ENCODE data around the gene TENM4. TPM values are rescaled to one million over a fixed set of nuclear protein-coding genes. Genes with fewer than 3 reads are reported as not detected.

The TENM4 gene
- total RNA-seq, 1 donor from 2014 or later = 2.9 TPM

GRCh38 chr11:79383874-79384273, 57.0 kb downstream of the TENM4 start:
- DNase-seq = no peak

DNA sequence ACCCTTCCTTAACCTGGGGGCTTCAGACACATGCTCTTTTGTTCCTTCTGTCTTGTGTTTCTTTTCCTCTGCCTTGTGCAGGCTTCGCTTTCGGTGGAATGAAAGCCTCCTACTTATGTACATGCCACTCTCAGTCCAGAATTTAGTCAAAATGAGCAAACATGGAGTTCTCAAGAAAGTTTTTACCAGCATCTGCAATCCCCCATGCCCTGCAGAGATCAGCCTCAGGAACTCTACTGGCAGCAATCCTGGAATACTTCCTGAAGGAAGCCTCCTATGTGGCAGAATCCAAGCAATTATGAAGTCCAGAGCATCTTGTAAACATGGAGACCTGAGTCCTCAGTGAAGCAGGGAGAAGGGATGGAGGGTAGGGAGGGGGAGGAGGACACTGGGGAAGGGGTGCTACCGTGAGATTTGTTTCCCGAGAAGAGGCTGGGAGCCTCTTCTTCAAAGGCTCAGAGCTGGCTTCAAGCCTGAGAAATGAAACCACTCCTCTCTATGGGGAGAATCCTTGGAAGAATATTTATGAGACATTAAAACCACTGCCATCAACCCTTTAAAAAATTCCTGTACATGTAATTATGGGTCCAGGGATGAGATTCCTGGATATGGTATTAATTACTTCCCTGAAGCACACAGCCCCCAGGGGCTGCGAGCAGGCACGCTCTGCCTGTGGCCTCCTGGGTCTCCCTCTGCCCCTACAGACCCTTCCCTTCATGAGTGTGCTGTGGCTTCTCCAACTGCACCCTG, 58.4 kb downstream of the TENM4 start:
- no peak for DNase-seq

DNA sequence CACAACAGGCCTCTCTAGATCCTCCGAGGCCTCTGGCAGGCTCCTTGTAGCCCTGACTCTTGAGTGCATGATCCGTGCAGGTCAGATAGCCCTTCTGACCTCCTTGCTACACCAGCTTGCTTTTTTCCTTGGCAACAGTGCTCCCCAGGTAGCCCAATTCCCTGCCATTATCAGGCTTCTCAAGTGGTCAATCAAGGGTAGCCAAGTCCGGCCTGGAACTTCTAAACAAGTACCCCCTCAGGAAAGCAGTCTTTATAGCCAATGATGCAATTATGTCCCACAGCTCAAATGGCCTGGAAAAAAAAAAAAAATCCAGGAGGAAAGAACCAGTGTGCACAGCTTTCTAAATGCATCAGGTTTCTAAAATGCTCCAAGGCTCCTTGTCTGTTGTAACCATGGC, 59.8 kb downstream of the TENM4 start:
- no peak for DNase-seq

GRCh38 chr11:79377406-79377805, 63.4 kb downstream of the TENM4 start:
- no peak for DNase-seq

GRCh38 chr11:79375818-79376550, 64.8 kb downstream of the TENM4 start:
- no peak for DNase-seq

GRCh38 chr11:79374727-79375126, 66.1 kb downstream of the TENM4 start:
- no peak for DNase-seq

DNA sequence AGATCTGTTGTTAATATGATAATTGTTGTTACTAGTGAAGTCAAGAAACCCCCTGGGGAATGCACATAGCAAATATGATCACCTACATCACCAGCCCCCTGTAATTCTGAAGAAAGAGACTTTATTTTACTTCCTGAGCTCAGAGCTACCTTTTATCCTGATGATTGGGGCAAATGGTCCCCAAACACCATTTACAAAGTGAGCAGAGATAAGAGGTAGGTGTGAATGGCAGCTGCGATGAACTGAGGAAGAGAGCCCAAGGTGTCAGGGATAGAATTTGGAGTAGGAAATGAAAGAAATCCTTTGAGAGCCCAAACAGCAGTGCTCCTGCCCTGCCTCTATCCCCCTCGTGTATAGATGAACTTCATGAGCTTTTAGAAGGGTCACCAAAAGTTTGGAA, 69.1 kb downstream of the TENM4 start:
- DNase-seq = no peak

GRCh38 chr11:79371152-79371551, 69.7 kb downstream of the TENM4 start:
- no peak for DNase-seq

GRCh38 chr11:79369055-79369454, 71.8 kb downstream of the TENM4 start:
- DNase-seq = no peak

- DNase-seq = no peak
These were observed 73.0 kb downstream of the TENM4 start for GRCh38 chr11:79367844-79368243.

GRCh38 chr11:79366218-79366617, 74.6 kb downstream of the TENM4 start:
- DNase-seq = no peak

GRCh38 chr11:79363861-79364378, 76.9 kb downstream of the TENM4 start:
- DNase-seq = no peak

GRCh38 chr11:79363256-79363655, 77.6 kb downstream of the TENM4 start:
- no peak for DNase-seq

DNA sequence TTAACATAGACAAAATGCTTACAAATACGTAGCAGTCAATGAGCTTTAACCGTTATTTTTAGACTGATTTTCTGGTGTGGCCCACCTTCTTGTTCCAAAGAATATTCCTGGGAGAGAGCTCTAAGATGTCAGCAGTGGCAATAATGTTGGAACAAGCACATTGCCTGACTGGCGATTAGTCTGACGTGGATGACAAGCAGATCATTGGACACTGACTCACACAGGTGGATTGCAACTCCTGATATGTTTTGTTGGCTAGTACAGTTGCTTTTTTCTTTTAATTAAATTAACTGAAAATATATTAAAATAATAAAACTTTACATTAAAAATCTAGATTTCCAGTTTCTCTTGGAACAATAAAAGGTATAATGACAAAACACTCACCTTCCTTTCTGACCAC, 78.0 kb downstream of the TENM4 start:
- no peak for DNase-seq

DNA sequence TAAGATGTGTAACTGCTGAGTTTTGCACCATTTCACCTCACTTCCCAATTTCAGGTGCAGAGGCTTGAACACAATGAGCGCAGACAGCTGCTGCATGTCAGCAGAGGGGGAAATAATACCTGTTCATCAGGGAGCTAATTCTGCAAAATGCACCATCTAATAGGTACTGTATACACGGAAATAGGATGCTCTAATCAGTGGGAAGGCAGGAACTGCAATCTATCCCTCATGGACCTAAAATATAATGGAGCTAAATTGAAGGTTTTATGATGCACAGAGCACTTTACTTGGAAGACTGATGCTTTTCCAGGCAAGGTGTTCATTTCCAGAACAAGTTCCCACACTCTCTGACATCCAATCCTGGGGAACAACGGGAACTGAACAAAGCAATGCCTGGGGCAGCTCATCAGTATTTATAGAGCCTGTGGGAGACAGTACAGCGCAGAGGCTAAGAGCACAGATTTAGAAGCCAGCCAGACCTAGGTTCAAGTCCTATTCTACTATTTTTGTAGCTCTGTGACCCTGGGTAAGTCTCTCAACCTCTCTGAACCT, 78.5 kb downstream of the TENM4 start:
- no peak for DNase-seq

- DNase-seq = no peak
These were observed 82.6 kb downstream of the TENM4 start for GRCh38 chr11:79358258-79358657.

GRCh38 chr11:79353706-79354105, 87.1 kb downstream of the TENM4 start:
- DNase-seq = no peak

GRCh38 chr11:79352349-79352703, 88.5 kb downstream of the TENM4 start:
- DNase-seq = no peak

GRCh38 chr11:79348976-79349682, 91.7 kb downstream of the TENM4 start:
- DNase-seq = no peak

- no peak for DNase-seq
These were observed 94.8 kb downstream of the TENM4 start for GRCh38 chr11:79346021-79346420.

DNA sequence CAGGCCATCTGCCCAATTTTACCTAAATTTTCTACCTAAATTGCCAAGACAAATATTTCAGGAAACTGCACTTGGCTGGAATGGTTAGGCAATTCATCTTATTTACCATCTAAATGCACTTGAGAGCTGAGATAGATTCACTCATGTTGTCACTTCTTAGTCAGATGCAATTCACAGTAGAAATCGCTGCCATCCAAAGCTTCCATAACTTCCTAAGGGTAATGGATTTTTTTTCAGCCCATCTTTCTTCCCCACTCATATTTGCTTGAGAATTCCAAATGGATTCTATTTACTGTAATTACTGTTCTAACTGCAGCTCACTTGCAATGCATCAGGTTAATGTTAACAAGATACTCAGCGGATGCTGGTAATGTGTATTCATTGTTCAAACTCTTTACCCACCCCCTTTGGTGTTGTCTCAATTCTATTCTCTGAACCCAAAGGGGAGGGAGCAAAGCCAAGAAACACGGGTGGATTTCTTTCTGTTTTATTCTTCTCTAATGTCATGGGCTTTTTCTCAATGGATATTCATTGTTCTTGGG, 96.0 kb downstream of the TENM4 start:
- DNase-seq = no peak

DNA sequence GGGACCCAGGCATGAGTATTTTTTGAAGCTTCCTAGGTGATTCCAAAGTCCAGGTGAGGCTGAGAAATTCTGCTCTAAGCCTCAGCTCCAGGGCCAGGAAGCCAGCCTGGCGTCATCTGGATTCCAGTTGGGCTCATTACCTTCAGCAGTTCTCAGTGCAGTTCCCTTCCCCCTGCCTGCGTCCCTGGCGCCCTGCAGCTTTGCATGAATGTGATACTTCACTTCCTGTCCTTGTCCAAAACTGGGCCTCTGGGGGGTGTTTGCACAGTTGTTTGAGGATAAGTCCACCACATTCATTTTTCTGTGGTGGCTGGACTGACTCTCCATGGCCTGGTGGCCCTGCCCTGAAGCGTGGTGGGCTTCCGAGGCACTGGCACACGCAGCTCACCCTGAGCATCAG, 98.1 kb downstream of the TENM4 start:
- DNase-seq = no peak

DNA sequence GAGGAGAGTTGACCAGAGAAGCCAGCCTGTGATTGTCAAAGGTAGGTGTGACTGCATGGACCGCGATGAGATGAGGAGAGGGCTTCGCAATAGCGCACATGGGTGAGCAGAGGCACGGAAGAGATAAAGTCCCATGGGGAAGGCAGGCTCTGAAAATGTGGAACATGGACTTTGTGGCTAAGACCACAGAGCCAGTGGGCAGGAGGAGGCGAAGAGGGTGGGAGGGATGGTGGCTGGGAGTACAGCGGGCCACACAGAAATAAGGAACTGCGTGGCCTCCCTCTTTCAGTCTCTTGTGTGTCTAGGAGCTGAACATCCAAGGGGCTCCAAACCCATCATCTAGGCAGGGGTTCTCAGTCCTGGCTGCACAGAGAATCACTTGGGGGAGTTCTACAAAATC, 98.6 kb downstream of the TENM4 start:
- DNase-seq = no peak

Data from dermis blood vessel endothelial cell (primary cell).